ENCODE measurements around the gene KDM4D. TPM values are rescaled to one million over a fixed set of nuclear protein-coding genes. Genes with fewer than 3 reads are reported as not detected.
"Not testable (repeated sequence)": the region's sequence is repeated elsewhere in the genome, so short reads cannot be mapped to it uniquely, and the experiment has no call there.

KDM4D gene
- total RNA-seq, 1 donor from 2014 or later, result 1.8 TPM

GRCh38 chr11:94928117-94928990 lies 45.2 kb upstream of the KDM4D start:
- no peak for TF ChIP-seq CTCF (conservative IDR thresholded peaks at IDR 0.05; ENCODE audit: low read depth, low read length)
- no peak overlapping the region for H3K4me3 ChIP-seq (ENCODE audit: low read depth, low read length)
- DNase-seq (ENCODE audit: low read depth), result no peak

GRCh38 chr11:94932072-94932471 lies 41.4 kb upstream of the KDM4D start:
- not testable (repeated sequence) for DNase-seq (ENCODE audit: low read depth); H3K4me3 ChIP-seq (ENCODE audit: low read depth, low read length)

DNA sequence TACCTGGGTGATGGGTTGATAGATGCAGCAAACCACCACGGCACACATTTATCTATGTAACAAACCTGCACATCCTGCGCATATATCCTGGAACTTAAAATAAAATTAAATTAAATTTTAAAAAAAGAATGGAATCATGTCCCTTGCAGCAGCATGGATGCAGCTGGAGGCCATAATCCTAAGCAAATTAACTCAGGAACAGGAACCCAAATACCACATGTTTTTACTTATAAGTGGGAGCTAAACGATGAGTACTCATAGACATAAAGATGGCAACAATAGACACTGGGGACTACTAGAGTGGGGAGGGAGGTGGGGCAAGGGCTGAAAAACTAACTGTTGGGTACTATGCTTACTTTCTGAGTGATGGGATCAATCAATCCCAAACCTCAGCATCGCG lies 41.0 kb upstream of the KDM4D start:
- no peak overlapping the region for H3K4me3 ChIP-seq (ENCODE audit: low read depth, low read length)
- no peak for TF ChIP-seq CTCF (conservative IDR thresholded peaks at IDR 0.05; ENCODE audit: low read depth, low read length)
- DNase-seq (ENCODE audit: low read depth), result no peak

DNA sequence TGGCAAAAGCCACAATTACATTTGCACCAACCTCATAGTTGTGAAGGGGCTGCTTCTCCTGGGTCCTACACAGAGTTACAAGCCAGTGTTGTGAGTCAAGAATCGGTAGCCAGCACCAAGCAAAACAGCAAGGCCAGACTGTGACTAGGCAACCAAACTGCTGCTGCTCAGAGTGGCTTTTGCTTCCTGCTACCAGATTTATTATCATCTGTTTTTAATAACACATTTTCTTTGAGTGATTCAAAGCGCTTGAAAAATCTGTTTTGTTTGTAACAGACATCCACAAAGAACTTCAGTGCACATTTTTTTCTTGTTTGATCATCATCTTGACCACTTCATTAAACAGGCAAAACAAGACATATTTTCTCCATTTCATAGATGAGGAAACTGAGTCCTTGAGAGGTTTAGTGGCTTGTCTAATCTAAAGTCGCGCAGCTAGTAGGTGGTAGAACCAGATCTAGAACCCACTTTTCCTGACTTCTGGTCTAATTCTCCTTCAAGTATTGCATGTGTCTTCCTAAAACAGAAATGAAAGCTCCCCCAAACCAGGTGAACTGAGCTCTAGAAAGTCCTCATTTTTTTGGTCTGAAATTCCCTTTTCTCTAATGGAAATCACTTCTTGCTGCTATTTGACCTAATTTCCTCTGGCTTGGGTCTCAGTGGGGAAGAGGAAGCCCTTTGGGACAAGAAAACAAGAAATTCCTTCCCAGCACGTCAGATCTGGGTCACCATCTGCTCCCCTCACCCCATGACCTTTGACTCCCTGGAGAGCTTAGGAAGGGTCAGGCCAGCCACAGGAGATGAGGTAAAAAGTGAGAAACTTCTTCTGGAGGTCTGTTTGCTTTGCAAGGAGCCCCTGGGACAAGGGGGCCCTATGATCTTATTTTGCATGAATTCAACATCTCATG lies 40.0 kb upstream of the KDM4D start:
- DNase-seq (ENCODE audit: low read depth), result no peak
- no peak for TF ChIP-seq CTCF (conservative IDR thresholded peaks at IDR 0.05; ENCODE audit: low read depth, low read length)
- no peak overlapping the region for H3K4me3 ChIP-seq (ENCODE audit: low read depth, low read length)

GRCh38 chr11:94934362-94934761 lies 39.1 kb upstream of the KDM4D start:
- TF ChIP-seq CTCF (conservative IDR thresholded peaks at IDR 0.05; ENCODE audit: low read depth, low read length), result no peak
- DNase-seq (ENCODE audit: low read depth), result no peak
- H3K4me3 ChIP-seq (ENCODE audit: low read depth, low read length), result no peak overlapping the region

- no peak for DNase-seq (ENCODE audit: low read depth)
- no peak for TF ChIP-seq CTCF (conservative IDR thresholded peaks at IDR 0.05; ENCODE audit: low read depth, low read length)
- H3K4me3 ChIP-seq (ENCODE audit: low read depth, low read length), result no peak overlapping the region
These were observed 38.7 kb upstream of the KDM4D start for GRCh38 chr11:94934846-94935245.
